ENCODE data around the gene ARFIP1. TPM values are rescaled to one million over a fixed set of nuclear protein-coding genes. Genes with fewer than 3 reads are reported as not detected.

The ARFIP1 gene
- total and polyA plus RNA-seq, 9 of the 15 experiments (the other 6 are each of a cell fraction or from before 2014, with no cell fraction given) = 14.1 to 25.1 (median 20.9) TPM

- TF ChIP-seq, protein P1, sequence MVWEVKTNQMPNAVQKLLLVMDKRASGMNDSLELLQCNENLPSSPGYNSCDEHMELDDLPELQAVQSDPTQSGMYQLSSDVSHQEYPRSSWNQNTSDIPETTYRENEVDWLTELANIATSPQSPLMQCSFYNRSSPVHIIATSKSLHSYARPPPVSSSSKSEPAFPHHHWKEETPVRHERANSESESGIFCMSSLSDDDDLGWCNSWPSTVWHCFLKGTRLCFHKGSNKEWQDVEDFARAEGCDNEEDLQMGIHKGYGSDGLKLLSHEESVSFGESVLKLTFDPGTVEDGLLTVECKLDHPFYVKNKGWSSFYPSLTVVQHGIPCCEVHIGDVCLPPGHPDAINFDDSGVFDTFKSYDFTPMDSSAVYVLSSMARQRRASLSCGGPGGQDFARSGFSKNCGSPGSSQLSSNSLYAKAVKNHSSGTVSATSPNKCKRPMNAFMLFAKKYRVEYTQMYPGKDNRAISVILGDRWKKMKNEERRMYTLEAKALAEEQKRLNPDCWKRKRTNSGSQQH (CRISPR knock-in tag; IDR thresholded peaks at IDR 0.05) = no peak
- TF ChIP-seq FOXJ2 (tag; IDR thresholded peaks at IDR 0.05) (no peak), ARID1B (IDR thresholded peaks at IDR 0.05) (no peak), KDM4B (IDR thresholded peaks at IDR 0.05; ENCODE audit: borderline replicate concordance in 2 of 2, low read depth in 1 of 2) (no peak), SMAD1 (IDR thresholded peaks at IDR 0.05; ENCODE audit: low read depth, low read length, partially characterized antibody) (no peak), SAFB2 (IDR thresholded peaks at IDR 0.05; ENCODE audit: borderline replicate concordance, low read depth, low read length, severe bottlenecking) (no peak)
Measured at GRCh38 chr4:152941411-152941810, 161.7 kb downstream of the ARFIP1 start (continued).

GRCh38 chr4:152942346-152942745 is 162.6 kb downstream of the ARFIP1 start:
- Histone ChIP-seq H3K4me3 (no peak overlapping the region), H3K27me3 (ENCODE audit: control insufficient read depth in 2 of 2, insufficient read depth in 2 of 2, low read length in 2 of 2) (peaks cover 12 to 34% of the 10 kb centered on the region in 2 experiments), H3K9ac (ENCODE audit: insufficient read depth in 1 of 2, low read depth in 2 of 2, low read length in 2 of 2) (no peak overlapping the region), H3K4me1 (replicated peaks in 1 of 2; ENCODE audit: control insufficient read depth in 2 of 2, insufficient read depth in 2 of 2, low read length in 2 of 2) (peaks cover 3 to 6% of the 10 kb centered on the region in 2 experiments; a peak in 4 of 5 replicates), H3K27ac (ENCODE audit: extremely low read depth, low read depth, low read length) (no peak overlapping the region), H3K36me3 (ENCODE audit: control insufficient read depth, insufficient read depth, low read length) (no peaks in the 10 kb centered on the region), H2AFZ (ENCODE audit: low read depth, low read length) (no peak overlapping the region), H4K20me1 (replicated peaks; ENCODE audit: control insufficient read depth, insufficient read depth, low read length) (peaks cover 11% of the 10 kb centered on the region; the same call in 1 of the 2 replicates), H3K9me1 (ENCODE audit: control insufficient read depth, insufficient read depth, low read length) (no peaks in the 10 kb centered on the region), H3K4me2 (ENCODE audit: insufficient read depth, low read length) (no peak overlapping the region), H3K9me3 (replicated peaks; ENCODE audit: control insufficient read depth, insufficient read depth, low read depth, low read length) (no peaks in the 10 kb centered on the region), H3K79me2 (ENCODE audit: control insufficient read depth, insufficient read depth, low read length) (no peaks in the 10 kb centered on the region)
- no TSS peak for BruUV-seq (replicated peaks)
- CTCF ChIA-PET (ENCODE audit: low intra/inter-chr PET ratio) = no interaction called here
- in situ Hi-C loops (cut with MboI) (no loop called here), intact Hi-C loops (cut with micrococcal nuclease) (no loop called here)
- POLR2A ChIA-PET = no interaction called here
- no peak for ATAC-seq
- FAIRE-seq = no peak
- DNase-seq (ENCODE audit: extremely low read depth in 1 of 4, low spot score in 3 of 4) = no peak
- WGBS (ENCODE audit: insufficient coverage, low coverage, missing lambda C conversion rate) = 9% methylated on average over 2 of the region's 2 CpGs
- no peak for TF ChIP-seq SRSF9 (IDR thresholded peaks at IDR 0.05; ENCODE audit: borderline replicate concordance, low read depth, low read length)
- TF ChIP-seq, protein P2, sequence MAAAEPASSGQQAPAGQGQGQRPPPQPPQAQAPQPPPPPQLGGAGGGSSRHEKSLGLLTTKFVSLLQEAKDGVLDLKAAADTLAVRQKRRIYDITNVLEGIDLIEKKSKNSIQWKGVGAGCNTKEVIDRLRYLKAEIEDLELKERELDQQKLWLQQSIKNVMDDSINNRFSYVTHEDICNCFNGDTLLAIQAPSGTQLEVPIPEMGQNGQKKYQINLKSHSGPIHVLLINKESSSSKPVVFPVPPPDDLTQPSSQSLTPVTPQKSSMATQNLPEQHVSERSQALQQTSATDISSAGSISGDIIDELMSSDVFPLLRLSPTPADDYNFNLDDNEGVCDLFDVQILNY (CRISPR knock-in tag; IDR thresholded peaks at IDR 0.05) = no peak
- TF ChIP-seq ZNF444 (CRISPR knock-in tag; IDR thresholded peaks at IDR 0.05) = no peak
- no peak for TF ChIP-seq TAL1 (IDR thresholded peaks at IDR 0.05)
- TF ChIP-seq ZNF277 (CRISPR knock-in tag; IDR thresholded peaks at IDR 0.05; ENCODE audit: borderline replicate concordance) = no peak
- no peak for TF ChIP-seq SMARCA5 (IDR thresholded peaks at IDR 0.05)
- no peak for TF ChIP-seq ZNF785 (CRISPR knock-in tag; IDR thresholded peaks at IDR 0.05)
- TF ChIP-seq EP400 (IDR thresholded peaks at IDR 0.05) = no peak
- TF ChIP-seq, protein P3, sequence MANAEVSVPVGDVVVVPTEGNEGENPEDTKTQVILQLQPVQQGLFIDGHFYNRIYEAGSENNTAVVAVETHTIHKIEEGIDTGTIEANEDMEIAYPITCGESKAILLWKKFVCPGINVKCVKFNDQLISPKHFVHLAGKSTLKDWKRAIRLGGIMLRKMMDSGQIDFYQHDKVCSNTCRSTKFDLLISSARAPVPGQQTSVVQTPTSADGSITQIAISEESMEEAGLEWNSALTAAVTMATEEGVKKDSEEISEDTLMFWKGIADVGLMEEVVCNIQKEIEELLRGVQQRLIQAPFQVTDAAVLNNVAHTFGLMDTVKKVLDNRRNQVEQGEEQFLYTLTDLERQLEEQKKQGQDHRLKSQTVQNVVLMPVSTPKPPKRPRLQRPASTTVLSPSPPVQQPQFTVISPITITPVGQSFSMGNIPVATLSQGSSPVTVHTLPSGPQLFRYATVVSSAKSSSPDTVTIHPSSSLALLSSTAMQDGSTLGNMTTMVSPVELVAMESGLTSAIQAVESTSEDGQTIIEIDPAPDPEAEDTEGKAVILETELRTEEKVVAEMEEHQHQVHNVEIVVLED (CRISPR knock-in tag; IDR thresholded peaks at IDR 0.05) = no peak
- TF ChIP-seq ZNF124 (CRISPR knock-in tag; IDR thresholded peaks at IDR 0.05) = no peak
- no peak for TF ChIP-seq ESRRB (CRISPR knock-in tag; IDR thresholded peaks at IDR 0.05; ENCODE audit: borderline replicate concordance)
